Keratinocyte (primary cell): Measurements from ENCODE around the gene GNB1L. TPM values are rescaled to one million over a fixed set of nuclear protein-coding genes. Genes with fewer than 3 reads are reported as not detected.

Experiments used
- DNase-seq: peaks from one replicate; pipeline ENCODE4 v3.0.0-alpha.2; 2011; ENCODE audit warnings: low read depth, missing footprints, low spot score
- FAIRE-seq: peaks from 2 replicates; lab custom pipeline; 2011; peaks lifted over from hg19 to GRCh38; lab: Jason Lieb, UNC
- H2AFZ ChIP-seq: 2 replicates; pipeline ENCODE4 v1.6.0; 2012; ENCODE audit warnings: low read length, control low read depth, inconsistent platforms; ENCODE audit not compliant: control insufficient read depth
- H3K27ac ChIP-seq: 2 replicates; pipeline ENCODE4 v1.5.1; 2011; ENCODE audit warnings: low read length; ENCODE audit not compliant: control insufficient read depth, insufficient read depth
- H3K27me3 ChIP-seq: 3 replicates; pipeline ENCODE4 v1.6.0; 2011; ENCODE audit warnings: low read length; ENCODE audit not compliant: control insufficient read depth, insufficient read depth; ENCODE audit errors: extremely low read depth
- H3K36me3 ChIP-seq, 2 experiments: 2 replicates in 1 of 2; 3 replicates in 1 of 2; pipeline ENCODE4 v1.5.1; 2011; ENCODE audit warnings: low read length in 2 of 2, mild to moderate bottlenecking in 1 of 2; ENCODE audit not compliant: control insufficient read depth in 2 of 2, insufficient read depth in 2 of 2; ENCODE audit errors: extremely low read depth in 1 of 2
- H3K4me1 ChIP-seq: 3 replicates; pipeline ENCODE4 v1.5.1; 2011; ENCODE audit warnings: low read length; ENCODE audit not compliant: control insufficient read depth, insufficient read depth; ENCODE audit errors: extremely low read depth
- H3K4me2 ChIP-seq: 3 replicates; pipeline ENCODE4 v1.6.0; 2011; ENCODE audit warnings: low read depth, low read length; ENCODE audit not compliant: control insufficient read depth, insufficient read depth; ENCODE audit errors: extremely low read depth
- H3K4me3 ChIP-seq, 3 experiments: fragments of 200-600 bp in 1 of 3; sonication (generic) in 1 of 3; 2 replicates in 2 of 3; 3 replicates in 1 of 3; pipeline ENCODE4 v1.5.1; 2011 to 2016; ENCODE audit warnings: low read length in 3 of 3, mild to moderate bottlenecking in 3 of 3, control low read depth in 2 of 3, inconsistent platforms in 1 of 3, low read depth in 1 of 3, mixed read lengths in 1 of 3, mixed run types in 1 of 3, moderate library complexity in 1 of 3; ENCODE audit not compliant: control insufficient read depth in 2 of 3, insufficient read depth in 2 of 3; ENCODE audit errors: extremely low read depth in 1 of 3
- H3K79me2 ChIP-seq: 2 replicates; pipeline ENCODE4 v1.6.0; 2012; ENCODE audit warnings: low read length; ENCODE audit not compliant: control insufficient read depth, insufficient read depth
- H3K9ac ChIP-seq: 3 replicates; pipeline ENCODE4 v1.6.0; 2011; ENCODE audit warnings: low read length; ENCODE audit not compliant: control insufficient read depth, insufficient read depth; ENCODE audit errors: extremely low read depth
- H3K9me1 ChIP-seq: 3 replicates; pipeline ENCODE4 v1.6.0; 2011; ENCODE audit warnings: low read length; ENCODE audit not compliant: control insufficient read depth, insufficient read depth; ENCODE audit errors: extremely low read depth
- H3K9me3 ChIP-seq: 2 replicates; pipeline ENCODE4 v1.5.1; 2012; ENCODE audit warnings: low read depth, low read length; ENCODE audit not compliant: control insufficient read depth
- H4K20me1 ChIP-seq: 3 replicates; pipeline ENCODE4 v1.6.0; 2011; ENCODE audit warnings: low read length; ENCODE audit not compliant: control insufficient read depth, insufficient read depth; ENCODE audit errors: extremely low read depth
- EZH2 ChIP-seq: IDR thresholded peaks from one replicate; pipeline ENCODE4 v1.6.1; 2012; ENCODE audit warnings: inconsistent platforms, mild to moderate bottlenecking, low read length, moderate library complexity
- dilution Hi-C: fragments of 300-500 bp; cut with MboI; formaldehyde crosslinking; loops from one replicate; pipeline ENCODE4 v1.7.0; 2020; ENCODE audit warnings: low sequenced_read_pairs; ENCODE audit not compliant: extremely low pct_ligation_motif_present
- polyA plus RNA-seq, 5 experiments: library from polyadenylated mRNA; depleted of rRNA in 3 of 5; stranded (reverse) in 3 of 5; stranded (forward) in 1 of 5; unstranded in 1 of 5; fragments of >200 nt; gene quantifications; 1 replicate in 1 of 5; 2 replicates in 3 of 5; 3 replicates in 1 of 5; pipeline versions ENCODE4 v1.2.1 to v1.2.3, GENCODE V29; 2011 to 2012; ENCODE audit warnings: missing spikeins in 2 of 5, low read depth in 1 of 5, low replicate concordance in 1 of 5
- TF ChIP-seq, protein P1 (sequence below), 3 experiments: IDR thresholded peaks in 1 of 3; conservative IDR thresholded peaks in 1 of 3; optimal IDR thresholded peaks in 1 of 3; 2 replicates in 2 of 3; 3 replicates in 1 of 3; pipeline versions ENCODE3 to v1.5.1; 2011; ENCODE audit warnings: low read length in 3 of 3, mild to moderate bottlenecking in 3 of 3, moderate library complexity in 2 of 3, control low read depth in 1 of 3, inconsistent platforms in 1 of 3; ENCODE audit not compliant: insufficient read depth in 2 of 3; ENCODE audit errors: extremely low read depth in 1 of 3

Gene GNB1L
- polyA plus RNA-seq, 1 donor (not counting 4 experiments of a cell fraction or from before 2014, with no cell fraction given) = 2.0 TPM

DNA sequence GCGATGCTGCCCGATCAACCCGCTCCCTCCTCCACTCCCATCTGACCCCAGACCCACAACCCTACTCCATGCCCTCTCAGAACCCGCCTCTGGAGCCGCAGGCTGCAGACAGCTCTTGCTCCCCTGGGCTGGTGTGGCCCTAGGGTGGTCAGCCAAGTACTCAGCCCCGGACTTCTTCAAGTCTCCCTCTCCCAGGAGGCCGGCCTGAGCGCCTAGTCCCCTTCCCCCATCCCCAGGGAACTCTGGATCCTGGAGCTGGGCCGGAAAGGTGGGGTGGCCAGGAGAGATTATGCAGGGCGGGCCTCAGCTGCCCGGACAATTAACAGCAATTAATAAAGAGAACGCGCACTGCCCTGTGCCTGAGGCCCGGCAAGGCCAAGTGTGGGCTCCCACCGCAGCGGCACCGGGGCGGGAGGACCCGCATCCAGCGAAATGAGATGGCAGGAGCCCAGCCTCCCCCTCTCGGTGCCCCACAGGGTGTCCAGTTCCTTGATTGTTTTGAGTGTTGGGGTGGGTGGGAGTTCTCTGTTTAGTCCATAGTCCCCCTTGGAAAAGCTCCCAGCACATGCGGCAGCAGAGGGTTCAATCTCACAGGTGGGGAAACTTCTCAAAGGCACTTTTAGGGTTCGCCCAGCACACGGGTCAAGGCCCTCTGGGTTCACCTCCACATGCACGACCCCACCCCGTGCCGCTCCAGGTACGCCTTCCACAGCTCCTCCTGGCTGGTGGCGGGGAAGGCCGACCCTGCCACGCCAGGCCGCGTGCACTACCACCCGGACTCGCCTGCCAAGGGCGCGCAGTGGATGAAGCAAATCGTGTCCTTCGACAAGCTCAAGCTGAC lies 91.0 kb downstream of the GNB1L start:
- Histone ChIP-seq H3K9ac (no peak overlapping the region), H3K27me3 (peaks cover 19% of the 10 kb centered on the region), H3K4me1 (peaks cover 11% of the 10 kb centered on the region), H3K4me3 (no peak overlapping the region), H3K79me2 (peaks cover 3% of the 10 kb centered on the region), H3K36me3 (no peaks in the 10 kb centered on the region), H2AFZ (no peak overlapping the region), H4K20me1 (no peaks in the 10 kb centered on the region), H3K4me2 (no peak overlapping the region), H3K9me3 (no peaks in the 10 kb centered on the region), H3K27ac (no peak overlapping the region), H3K9me1 (no peaks in the 10 kb centered on the region)
- DNase-seq = no peak
- dilution Hi-C loops = no loop called here
- no peak for FAIRE-seq
- TF ChIP-seq, protein P1, sequence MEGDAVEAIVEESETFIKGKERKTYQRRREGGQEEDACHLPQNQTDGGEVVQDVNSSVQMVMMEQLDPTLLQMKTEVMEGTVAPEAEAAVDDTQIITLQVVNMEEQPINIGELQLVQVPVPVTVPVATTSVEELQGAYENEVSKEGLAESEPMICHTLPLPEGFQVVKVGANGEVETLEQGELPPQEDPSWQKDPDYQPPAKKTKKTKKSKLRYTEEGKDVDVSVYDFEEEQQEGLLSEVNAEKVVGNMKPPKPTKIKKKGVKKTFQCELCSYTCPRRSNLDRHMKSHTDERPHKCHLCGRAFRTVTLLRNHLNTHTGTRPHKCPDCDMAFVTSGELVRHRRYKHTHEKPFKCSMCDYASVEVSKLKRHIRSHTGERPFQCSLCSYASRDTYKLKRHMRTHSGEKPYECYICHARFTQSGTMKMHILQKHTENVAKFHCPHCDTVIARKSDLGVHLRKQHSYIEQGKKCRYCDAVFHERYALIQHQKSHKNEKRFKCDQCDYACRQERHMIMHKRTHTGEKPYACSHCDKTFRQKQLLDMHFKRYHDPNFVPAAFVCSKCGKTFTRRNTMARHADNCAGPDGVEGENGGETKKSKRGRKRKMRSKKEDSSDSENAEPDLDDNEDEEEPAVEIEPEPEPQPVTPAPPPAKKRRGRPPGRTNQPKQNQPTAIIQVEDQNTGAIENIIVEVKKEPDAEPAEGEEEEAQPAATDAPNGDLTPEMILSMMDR (optimal IDR thresholded peaks at IDR 0.05 in 1 of 3, IDR thresholded peaks at IDR 0.05 in 1 of 3, conservative IDR thresholded peaks at IDR 0.05 in 1 of 3; ENCODE audit: extremely low read depth in 1 of 3, insufficient read depth in 2 of 3, low read length in 3 of 3) = no peak
- no peak for TF ChIP-seq EZH2

GRCh38 chr22:19762568-19763457 lies 91.9 kb downstream of the GNB1L start:
- no peak overlapping the region for H3K4me3 ChIP-seq
- no peak overlapping the region for H3K4me2 ChIP-seq
- no peaks in the 10 kb centered on the region for H3K9me3 ChIP-seq
- H3K36me3 ChIP-seq = no peaks in the 10 kb centered on the region
- peaks cover 11% of the 10 kb centered on the region for H3K4me1 ChIP-seq
- dilution Hi-C loops = no loop called here
- no peak for TF ChIP-seq EZH2
- TF ChIP-seq, protein P1 (optimal IDR thresholded peaks at IDR 0.05 in 1 of 3, IDR thresholded peaks at IDR 0.05 in 1 of 3, conservative IDR thresholded peaks at IDR 0.05 in 1 of 3; ENCODE audit: extremely low read depth in 1 of 3, insufficient read depth in 2 of 3, low read length in 3 of 3) = no peak
- FAIRE-seq (no peak), DNase-seq (no peak)
- no peak overlapping the region for H2AFZ ChIP-seq
- no peaks in the 10 kb centered on the region for H4K20me1 ChIP-seq
- peaks cover 21% of the 10 kb centered on the region for H3K27me3 ChIP-seq
- H3K27ac ChIP-seq = no peak overlapping the region
- H3K9me1 ChIP-seq = no peaks in the 10 kb centered on the region
- peaks cover 1% of the 10 kb centered on the region for H3K79me2 ChIP-seq
- H3K9ac ChIP-seq = no peak overlapping the region
